ENCODE measurements around the gene ELAPOR1. TPM values are rescaled to one million over a fixed set of nuclear protein-coding genes. Genes with fewer than 3 reads are reported as not detected.

The ELAPOR1 gene
- total and polyA plus RNA-seq, 4 donors: 0.13 to 0.42 (median 0.17) TPM; not detected in 1

- TF ChIP-seq REST (IDR thresholded peaks at IDR 0.05): peak; percentile 78
- TF ChIP-seq CTCF (IDR thresholded peaks at IDR 0.05; ENCODE audit: low read depth, low read length, missing input control): peak; percentile 28
- peak; percentile 55 for TF ChIP-seq MAX (IDR thresholded peaks at IDR 0.05)
- TF ChIP-seq HNF4G (IDR thresholded peaks at IDR 0.05): no peak
- no peak for TF ChIP-seq HNF4A (conservative IDR thresholded peaks at IDR 0.05)
- peak; percentile 27 for TF ChIP-seq NR2F2 (IDR thresholded peaks at IDR 0.05)
- no peak for TF ChIP-seq ATF3 (IDR thresholded peaks at IDR 0.05)
Measured at GRCh38 chr1:109075531-109076490, 38.1 kb upstream of the ELAPOR1 start, which contains the start of gene TAF13 (continued).

- WGBS: 86% methylated on average over 1 of the region's 1 CpG
- H3K9me3 ChIP-seq (ENCODE audit: control insufficient read depth in 4 of 4, low read length in 3 of 4): no peaks in the 10 kb centered on the region
Measured at GRCh38 chr1:109078317-109078716, 35.6 kb upstream of the ELAPOR1 start.

More at GRCh38 chr1:109078317-109078716, 35.6 kb upstream of the ELAPOR1 start:
- TF ChIP-seq YY1 (IDR thresholded peaks at IDR 0.05): no peak
- no peak for TF ChIP-seq GABPA (IDR thresholded peaks at IDR 0.05 in 1 of 2, conservative IDR thresholded peaks at IDR 0.05 in 1 of 2)
- TF ChIP-seq FOXA1 (IDR thresholded peaks at IDR 0.05): no peak
- no peak for TF ChIP-seq REST (IDR thresholded peaks at IDR 0.05)
- TF ChIP-seq RXRA (IDR thresholded peaks at IDR 0.05): no peak
- TF ChIP-seq NR2F2 (IDR thresholded peaks at IDR 0.05): no peak
- no peak for TF ChIP-seq ATF3 (IDR thresholded peaks at IDR 0.05)
- TF ChIP-seq HNF4A (conservative IDR thresholded peaks at IDR 0.05): no peak
- TF ChIP-seq JUND (IDR thresholded peaks at IDR 0.05): no peak
- no peak for TF ChIP-seq CTCF (IDR thresholded peaks at IDR 0.05; ENCODE audit: low read depth, low read length, missing input control)
- no peak for TF ChIP-seq SP1 (IDR thresholded peaks at IDR 0.05)
- no peak overlapping the region for H3K27ac ChIP-seq (ENCODE audit: low read depth in 1 of 2, low read length in 2 of 2)
- no peak overlapping the region for H3K9ac ChIP-seq (ENCODE audit: low read depth in 1 of 2, low read length in 2 of 2)
- no peaks in the 10 kb centered on the region for H3K27me3 ChIP-seq (ENCODE audit: control insufficient read depth in 4 of 4, insufficient read depth in 4 of 4, low read length in 3 of 4)
- H3K4me3 ChIP-seq (ENCODE audit: low read depth in 1 of 3, low read length in 3 of 3): no peak overlapping the region
- H3K4me1 ChIP-seq (ENCODE audit: control insufficient read depth in 4 of 4, insufficient read depth in 4 of 4, low read length in 3 of 4): peaks cover 0 to 8% (median 7%) of the 10 kb centered on the region in 4 donors
- no peaks in the 10 kb centered on the region for H3K36me3 ChIP-seq (ENCODE audit: control insufficient read depth in 4 of 4, insufficient read depth in 3 of 4, low read depth in 1 of 4, low read length in 3 of 4)
- DNase-seq (ENCODE audit: low spot score): no peak

Measured in liver (tissue), 9 donors.